Measurements from ENCODE around the gene CNTN1. TPM values are rescaled to one million over a fixed set of nuclear protein-coding genes. Genes with fewer than 3 reads are reported as not detected.

CNTN1 gene
- total and polyA plus RNA-seq, 2 of the 8 experiments (the other 6 are each of a cell fraction or from before 2014, with no cell fraction given), result 7.2 to 21.8 TPM

GRCh38 chr12:40749863-40750262 lies 57.6 kb downstream of the CNTN1 start:
- no peaks in the 10 kb centered on the region for H3K79me1 ChIP-seq (ENCODE audit: low read depth, low read length)
- H4K20me1 ChIP-seq (replicated peaks in 1 of 2; ENCODE audit: control insufficient read depth in 1 of 2, insufficient read depth in 2 of 2, low read length in 2 of 2), result no peaks in the 10 kb centered on the region
- H3K36me3 ChIP-seq (ENCODE audit: control insufficient read depth in 2 of 4, insufficient read depth in 4 of 4, low read length in 3 of 4), result no peaks in the 10 kb centered on the region
- H2BK5ac ChIP-seq (ENCODE audit: low read depth, low read length), result no peak overlapping the region
- no peaks in the 10 kb centered on the region for H3K27me3 ChIP-seq (replicated peaks in 1 of 4; ENCODE audit: control insufficient read depth in 3 of 4, extremely low read depth in 1 of 4, insufficient read depth in 3 of 4, low read length in 3 of 4)
- ChIA-PET POLR2A (ENCODE audit: partially characterized antibody) (no interaction called here), CTCF (ENCODE audit: partially characterized antibody) (interaction anchor here (0.9 to 1.2 kb wide), 2 partner anchors 14 to 71 kb away, joined by 3 read pairs; no protein-coding TSS in a partner anchor)
- no peaks in the 10 kb centered on the region for H3K79me2 ChIP-seq (ENCODE audit: control insufficient read depth in 1 of 2, insufficient read depth in 2 of 2, low read length in 2 of 2)
- no peak overlapping the region for H2BK12ac ChIP-seq (ENCODE audit: low read depth, low read length)
- no peak overlapping the region for H2AFZ ChIP-seq (ENCODE audit: low read length)
- H4K5ac ChIP-seq (ENCODE audit: insufficient read length, low read depth, low read length), result no peak overlapping the region
- H3K4ac ChIP-seq (replicated peaks; ENCODE audit: insufficient read length, low read depth, low read length), result no peak overlapping the region
- no peak overlapping the region for H3K4me3 ChIP-seq (ENCODE audit: extremely low read depth in 1 of 4, insufficient read depth in 2 of 4, low read depth in 3 of 4, low read length in 4 of 4)
- no peak overlapping the region for H2BK120ac ChIP-seq (replicated peaks; ENCODE audit: low read depth, low read length)
- no peak overlapping the region for H3K9ac ChIP-seq (replicated peaks in 1 of 4; ENCODE audit: extremely low read depth in 1 of 4, low read depth in 3 of 4, low read length in 3 of 4)
- FAIRE-seq, result no peak
- no peaks in the 10 kb centered on the region for H3K4me1 ChIP-seq (replicated peaks in 1 of 4; ENCODE audit: control insufficient read depth in 3 of 4, insufficient read depth in 4 of 4, low read length in 3 of 4)
- H3K18ac ChIP-seq (ENCODE audit: extremely low read depth, low read length), result no peak overlapping the region
- no peak overlapping the region for H3K23ac ChIP-seq (ENCODE audit: insufficient read length)
- WGBS, 2 experiments (ENCODE audit: extremely low coverage in 1 of 2, insufficient coverage in 1 of 2, insufficient read length in 1 of 2, insufficient replicate concordance in 2 of 2, low coverage in 1 of 2, low lambda C conversion rate in 2 of 2, missing lambda C conversion rate in 1 of 2), result 87% methylated on average over 1 of the region's 1 CpG; no CpG with 5 or more reads in 1 of the 2 experiments
- H3K56ac ChIP-seq (replicated peaks; ENCODE audit: insufficient read length, low read depth, low read length), result no peak overlapping the region
- H3K14ac ChIP-seq (ENCODE audit: insufficient read length), result no peak overlapping the region
- no peak for DNase-seq (ENCODE audit: low read depth in 1 of 2, low spot score in 2 of 2)
- no peaks in the 10 kb centered on the region for H3K9me3 ChIP-seq (ENCODE audit: insufficient read depth in 2 of 2, low read depth in 1 of 2, low read length in 1 of 2)
- no peak overlapping the region for H4K91ac ChIP-seq (replicated peaks; ENCODE audit: insufficient read length, low read length)
- no peak overlapping the region for H2AK5ac ChIP-seq (ENCODE audit: low read depth, low read length)
- H3K27ac ChIP-seq (ENCODE audit: low read depth, low read length), result no peak overlapping the region
- no peak overlapping the region for H3K4me2 ChIP-seq (ENCODE audit: insufficient read depth in 1 of 2, low read depth in 2 of 2, low read length in 2 of 2)
- TF ChIP-seq NRF1 (IDR thresholded peaks at IDR 0.05; ENCODE audit: low read depth, low read length) (no peak), RFX5 (IDR thresholded peaks at IDR 0.05; ENCODE audit: borderline replicate concordance, low read depth, low read length) (no peak), HDAC2 (IDR thresholded peaks at IDR 0.05; ENCODE audit: borderline replicate concordance in 1 of 2, low read depth in 2 of 2, low read length in 2 of 2) (no peak), USF2 (IDR thresholded peaks at IDR 0.05; ENCODE audit: low read length) (no peak), SP4 (IDR thresholded peaks at IDR 0.05; ENCODE audit: low read length) (no peak)
- H4K8ac ChIP-seq (ENCODE audit: extremely low read depth, insufficient read depth, low read length), result no peak overlapping the region
- H2BK20ac ChIP-seq (ENCODE audit: low read length), result no peak overlapping the region
- no peak overlapping the region for H2BK15ac ChIP-seq (ENCODE audit: low read length)
- H3K23me2 ChIP-seq (ENCODE audit: low read depth, low read length), result no peaks in the 10 kb centered on the region

All from H1 (cell line).